NCI-H748 treated with DMSO at 0.1 percent for 48 hours (cell line): ENCODE measurements around the gene UCHL3.

Experiments
- DNase-seq: peaks from one replicate; lab custom pipeline; 2025; lab: John Stamatoyannopoulos, UW

UCHL3 gene

DNA sequence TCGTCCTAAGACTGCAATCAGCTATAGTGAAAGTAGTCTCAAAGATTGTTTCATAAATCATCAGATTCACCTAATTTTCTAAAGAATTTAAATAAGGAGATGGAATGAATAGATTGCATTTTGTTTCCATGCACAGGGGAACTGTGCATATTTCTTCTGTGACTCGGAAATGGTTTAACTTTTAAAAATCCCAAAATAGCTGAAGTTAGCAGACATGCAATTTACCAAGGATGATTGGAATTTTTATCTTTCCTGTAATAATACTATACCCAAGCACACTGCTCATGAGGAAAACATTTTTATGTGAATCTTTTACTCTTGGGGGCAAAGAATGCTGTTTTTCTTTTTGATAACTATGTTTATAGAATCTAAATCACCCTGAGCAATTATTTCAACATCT lies 71.6 kb downstream of the UCHL3 start:
- no peak for DNase-seq

DNA sequence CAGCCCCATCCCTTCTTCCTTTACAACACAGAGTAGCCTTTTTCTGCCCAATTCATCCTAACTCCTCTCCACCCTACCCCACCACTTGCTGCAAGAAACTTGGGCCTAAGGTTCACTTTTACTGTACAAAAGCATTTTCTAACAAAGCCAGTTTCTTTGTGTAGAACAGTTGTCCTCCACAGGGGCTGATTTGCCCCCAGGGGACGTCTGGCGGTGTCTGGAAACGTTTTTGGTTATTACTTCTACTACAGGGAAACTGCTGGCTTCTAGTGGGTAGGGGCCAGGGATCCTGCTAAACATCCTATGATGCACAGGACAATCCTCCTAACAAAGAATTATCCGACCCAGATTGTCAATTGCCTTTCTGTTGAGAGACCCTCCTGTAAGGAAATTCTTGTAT lies 79.2 kb downstream of the UCHL3 start:
- no peak for DNase-seq

DNA sequence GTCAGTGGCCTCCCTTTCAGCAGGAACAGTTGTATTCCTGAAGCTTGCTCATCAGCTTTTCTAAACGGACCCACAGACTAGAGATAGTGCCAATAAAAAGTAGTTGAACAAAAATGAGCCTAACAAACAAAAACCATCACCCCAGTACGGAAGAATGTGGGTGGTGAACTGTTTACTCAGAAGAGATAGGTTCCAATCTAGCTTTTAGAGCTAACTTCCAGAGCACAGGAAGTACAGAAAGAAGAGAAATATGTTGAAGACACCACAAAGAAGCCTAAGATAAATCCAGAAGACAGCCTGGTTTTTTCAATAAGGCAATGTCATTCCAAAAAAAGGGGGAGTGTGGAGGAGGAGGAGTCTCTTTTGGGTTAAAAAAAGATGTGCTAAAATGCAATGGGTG lies 83.7 kb downstream of the UCHL3 start:
- no peak for DNase-seq

DNA sequence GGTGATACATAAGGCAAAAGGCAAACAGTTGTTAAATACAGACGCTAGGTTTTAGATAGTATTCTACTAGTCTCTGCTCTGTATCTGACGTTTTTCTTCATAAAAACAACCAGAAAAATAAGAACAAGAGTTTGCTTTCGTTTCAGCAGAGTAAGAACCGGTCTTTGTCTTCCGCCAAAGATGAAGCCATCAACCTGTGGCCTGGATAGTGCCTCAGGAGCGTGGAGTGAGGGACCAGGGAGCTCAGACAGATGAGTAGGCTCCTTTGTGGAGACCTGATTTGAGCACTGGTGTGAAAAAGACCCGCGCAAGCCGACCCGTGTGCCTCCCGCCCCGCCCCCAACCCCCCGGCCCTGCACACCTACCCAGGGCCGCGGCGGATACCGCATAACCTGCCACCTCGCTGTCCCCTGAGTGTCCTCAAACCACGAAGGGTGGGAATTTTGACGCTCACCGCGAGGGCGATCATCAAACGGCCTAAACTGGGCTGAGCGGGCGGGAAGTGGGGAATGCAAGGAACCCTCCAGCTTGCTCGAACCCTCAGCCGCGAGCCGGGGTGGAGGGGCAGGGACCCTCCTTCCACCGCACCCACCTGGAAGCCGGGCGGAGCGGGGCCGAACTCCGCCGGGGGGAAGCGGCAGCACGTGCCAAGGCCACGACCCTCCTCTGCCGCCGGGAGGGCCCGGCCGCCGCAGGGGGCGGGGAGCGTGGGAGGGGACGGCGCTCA lies 85.7 kb downstream of the UCHL3 start:
- DNase-seq: no peak

DNA sequence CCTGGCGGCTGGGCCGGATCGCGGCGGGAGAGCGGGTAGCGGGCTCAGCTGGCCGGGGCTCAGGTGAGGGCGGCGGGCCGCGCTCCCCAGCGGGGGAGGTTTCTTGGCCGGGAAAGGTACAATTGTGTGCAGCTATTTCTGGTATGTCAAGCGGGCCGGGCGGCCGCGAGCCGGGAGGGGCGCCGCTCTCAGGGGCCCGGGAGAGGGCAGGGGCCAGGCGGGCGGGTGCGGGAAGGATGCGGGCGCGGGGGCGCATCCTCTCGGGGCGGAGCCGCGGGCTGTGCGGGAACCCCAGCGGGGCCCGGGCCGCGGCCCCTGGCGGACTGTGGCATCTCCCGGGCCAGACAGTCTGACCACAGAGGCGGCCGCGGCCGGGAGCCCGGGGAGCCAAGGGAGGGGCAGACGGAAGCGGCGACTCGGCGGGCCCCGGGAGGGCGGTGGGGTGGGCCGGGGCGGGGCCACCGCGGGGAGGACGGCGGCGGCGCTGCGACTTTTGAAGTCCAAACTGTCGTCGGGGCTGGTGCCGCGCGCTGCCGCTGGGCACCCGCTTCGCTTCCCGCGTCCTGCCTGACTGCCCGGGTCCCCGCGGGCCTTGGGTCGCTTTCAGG lies 86.3 kb downstream of the UCHL3 start, which contains the start of gene LMO7:
Gene LMO7 (plus strand): TSS at position 503 of the 608 bp plus-strand sequence. CDS start 328 bp downstream, outside the sequence.
- DNase-seq: peak; percentile 32

DNA sequence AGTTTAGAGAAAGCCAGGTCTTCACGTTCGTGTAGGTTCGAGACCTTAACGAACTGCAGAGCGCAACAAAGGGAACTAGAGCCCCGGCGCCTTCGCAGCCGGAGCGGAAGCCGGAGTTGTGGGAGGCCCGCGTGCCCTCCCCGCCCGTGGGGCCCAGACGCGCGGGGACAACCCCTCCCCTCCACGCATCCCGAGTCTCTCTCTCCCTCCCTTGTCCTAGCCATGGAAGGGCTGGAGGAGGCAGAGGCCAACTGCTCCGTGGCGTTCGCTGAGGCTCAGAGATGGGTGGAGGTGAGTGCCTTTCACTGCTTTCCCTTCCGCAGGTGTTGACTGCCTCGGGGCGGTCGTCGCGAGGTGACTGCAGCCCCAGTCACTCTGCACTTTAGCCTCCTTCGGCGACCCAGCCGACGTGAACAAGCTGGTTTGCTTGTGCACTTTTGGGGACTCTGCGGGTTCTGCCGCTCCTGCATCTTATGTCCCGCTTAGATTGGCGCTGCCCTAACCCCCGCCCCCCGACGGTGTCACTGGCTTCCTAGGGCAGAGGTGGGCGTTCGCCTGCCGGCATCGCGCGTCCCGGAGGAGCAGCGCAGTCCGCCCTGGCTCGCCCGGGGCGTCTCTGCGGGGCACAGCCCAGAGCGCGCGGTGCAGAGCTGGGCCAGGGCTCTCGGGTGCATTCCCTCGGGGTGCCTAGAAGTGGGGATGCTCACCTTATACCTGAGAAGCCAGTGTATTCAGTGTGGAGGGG lies 87.0 kb downstream of the UCHL3 start:
- DNase-seq: peak; percentile 41

DNA sequence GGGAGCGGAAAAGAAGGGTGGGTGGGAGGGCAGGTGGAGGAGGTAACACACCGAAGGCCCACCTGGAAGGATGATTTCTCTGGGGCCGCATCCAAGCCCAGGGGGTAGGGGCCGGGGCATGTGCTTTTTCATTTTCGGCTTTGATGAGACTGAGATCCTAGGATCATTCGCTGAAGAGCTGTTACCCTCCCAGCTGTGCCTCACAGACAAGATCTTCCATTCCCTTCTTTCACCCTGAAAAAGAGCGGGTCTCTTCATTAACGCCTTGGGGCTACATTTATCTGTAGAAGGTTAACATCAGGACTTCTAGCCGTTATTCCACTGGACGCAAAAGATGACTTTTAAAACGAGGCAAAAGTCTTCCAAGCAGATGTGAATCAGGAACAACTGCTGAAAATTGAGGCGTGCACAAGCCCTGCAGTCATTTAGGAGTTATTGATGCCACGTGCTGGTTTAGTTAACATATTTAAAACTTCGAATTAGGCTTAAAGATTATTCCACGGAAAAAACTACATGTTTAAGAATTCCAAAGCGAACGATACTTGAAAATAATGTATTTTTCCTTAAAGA lies 87.7 kb downstream of the UCHL3 start:
- DNase-seq: no peak

DNA sequence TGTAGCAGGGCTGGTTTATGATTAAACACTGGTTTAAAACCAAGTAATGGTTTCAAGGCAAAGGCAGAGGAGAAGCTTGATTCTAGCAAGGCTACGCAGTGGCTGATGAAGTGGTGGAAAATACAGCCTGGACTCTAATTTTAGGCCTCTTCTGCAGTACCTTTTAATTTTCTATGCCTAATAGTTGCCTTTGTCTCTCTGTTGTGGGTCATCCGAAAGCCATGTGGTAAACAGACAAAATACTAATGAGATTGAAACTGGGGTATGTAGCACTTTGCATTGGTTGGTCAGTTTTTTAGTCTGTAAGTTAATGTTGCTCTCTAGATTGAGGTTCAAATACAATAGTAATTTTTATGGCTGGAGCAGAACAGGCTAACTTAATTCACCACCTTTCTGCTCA lies 89.9 kb downstream of the UCHL3 start:
- DNase-seq: no peak

DNA sequence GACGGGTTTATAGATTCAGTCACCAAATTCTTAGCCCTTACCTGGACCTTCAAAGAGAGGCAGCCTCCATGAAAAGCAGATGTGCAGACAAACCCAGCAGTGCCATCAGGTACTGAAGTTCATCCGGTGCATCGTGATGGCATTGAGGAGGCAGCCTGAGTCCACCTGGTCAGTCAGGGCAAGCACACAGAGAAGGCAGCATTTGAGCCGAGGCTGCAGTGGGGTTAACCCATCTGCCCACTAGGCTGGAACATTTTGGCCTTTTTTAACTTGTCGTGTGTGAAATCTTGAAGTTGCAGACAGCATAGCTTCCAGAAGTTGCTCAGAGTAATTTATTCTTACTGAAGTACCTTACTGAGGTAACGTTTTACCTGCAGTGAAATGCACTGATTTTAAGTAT lies 91.4 kb downstream of the UCHL3 start:
- DNase-seq: no peak

DNA sequence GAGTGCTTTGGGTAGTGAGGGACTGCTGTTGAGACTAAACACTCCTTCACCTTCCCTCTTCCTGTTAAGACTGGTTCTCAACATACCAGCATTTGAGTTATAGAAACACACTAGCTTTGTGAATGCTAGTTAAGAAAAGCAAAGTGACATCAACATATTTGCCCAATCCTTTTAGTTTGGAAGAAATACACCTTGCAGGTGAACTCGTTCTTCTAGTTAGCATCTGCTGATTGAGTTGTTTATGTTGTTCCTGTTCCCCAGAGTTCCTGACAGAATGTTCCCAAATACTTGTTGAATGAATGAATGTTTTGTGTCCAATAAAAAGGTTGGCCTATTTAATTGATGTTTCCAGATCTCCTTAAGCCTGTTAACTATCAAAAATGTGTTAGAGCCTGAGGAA lies 93.6 kb downstream of the UCHL3 start:
- DNase-seq: no peak

DNA sequence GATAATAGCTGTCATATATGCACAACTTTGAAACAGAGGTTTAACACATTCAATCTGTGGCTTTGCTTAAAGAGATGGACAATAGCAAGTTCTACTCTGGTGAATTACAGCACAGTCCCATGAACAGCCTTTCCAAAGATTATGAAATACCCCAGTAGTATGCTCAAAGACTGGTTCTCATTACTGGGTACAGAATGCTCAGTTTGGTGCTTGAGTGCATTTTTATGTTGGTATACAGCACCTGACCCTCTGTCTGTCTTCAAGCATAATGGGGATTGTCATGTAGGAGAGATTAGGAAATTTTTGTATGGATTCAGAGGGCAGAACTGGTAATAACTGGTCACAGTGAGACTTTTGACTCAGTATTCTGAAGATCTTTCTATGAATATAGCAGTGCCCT lies 94.1 kb downstream of the UCHL3 start:
- no peak for DNase-seq

DNA sequence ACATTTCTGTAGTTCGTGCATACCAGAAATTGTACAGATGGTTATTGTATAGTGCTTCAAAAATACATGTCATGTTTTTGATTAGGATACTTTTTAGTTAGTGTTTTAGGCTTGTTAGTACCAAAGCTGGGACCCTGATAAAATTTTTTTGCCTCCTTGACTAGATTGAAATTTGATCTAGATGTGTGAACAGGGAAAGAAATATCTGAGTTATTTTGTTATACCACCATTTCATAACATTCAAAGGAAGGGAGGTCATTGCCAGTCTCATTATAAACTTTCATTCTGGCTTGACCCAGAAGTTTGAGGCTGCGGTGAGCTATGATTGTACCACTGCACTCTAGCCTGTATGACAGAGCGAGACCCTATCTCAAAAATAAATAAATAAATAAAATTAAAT lies 95.5 kb downstream of the UCHL3 start:
- no peak for DNase-seq

DNA sequence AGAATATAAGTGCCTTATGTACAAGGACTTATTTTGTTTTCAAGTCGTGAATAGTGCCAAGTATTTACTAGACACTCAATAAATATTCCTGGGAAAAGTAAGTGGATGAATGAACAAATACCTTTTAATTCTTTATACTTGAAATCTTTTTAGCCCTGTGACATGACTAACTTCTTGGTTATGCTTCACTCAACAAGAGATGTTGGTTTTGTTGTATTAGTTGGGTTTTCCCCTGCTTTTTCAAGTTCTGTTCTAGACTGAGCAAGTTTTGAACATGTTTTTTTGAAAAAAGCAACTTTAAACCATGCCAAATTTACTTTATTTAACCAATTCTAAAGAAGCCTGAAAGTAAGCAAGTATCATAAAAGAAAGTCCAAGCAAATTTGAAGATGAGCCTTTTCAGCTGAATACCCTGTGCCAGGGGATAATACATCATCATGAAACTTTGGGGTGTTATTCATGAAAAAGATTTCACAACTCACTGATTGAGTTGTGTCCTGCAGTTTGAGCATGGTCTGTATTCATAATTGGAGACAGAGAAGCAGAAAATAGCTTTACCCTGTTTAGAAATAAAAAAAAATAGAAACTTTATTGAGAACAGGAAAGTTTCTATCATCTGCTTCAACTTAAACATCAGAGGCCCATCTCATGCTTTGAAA lies 97.7 kb downstream of the UCHL3 start:
- DNase-seq: no peak

DNA sequence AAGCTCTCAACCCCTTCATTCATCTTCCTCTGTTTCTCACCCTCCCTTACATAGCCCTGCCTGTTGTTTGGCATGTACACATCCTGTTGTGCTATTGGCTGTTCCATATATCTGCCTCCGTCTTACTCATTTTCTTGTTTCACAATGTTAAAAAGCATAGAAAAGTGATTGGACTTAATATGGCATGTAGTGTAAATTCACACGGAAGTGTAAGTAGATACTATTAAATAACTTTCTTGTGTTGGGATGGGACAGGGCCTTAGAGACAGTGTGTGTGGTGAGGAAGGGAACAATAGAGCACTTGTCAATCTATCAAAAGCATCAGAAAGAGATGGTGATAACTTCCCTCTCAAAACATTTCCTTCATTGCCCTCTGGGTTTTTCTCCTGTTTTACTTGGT lies 98.9 kb downstream of the UCHL3 start:
- no peak for DNase-seq

DNA sequence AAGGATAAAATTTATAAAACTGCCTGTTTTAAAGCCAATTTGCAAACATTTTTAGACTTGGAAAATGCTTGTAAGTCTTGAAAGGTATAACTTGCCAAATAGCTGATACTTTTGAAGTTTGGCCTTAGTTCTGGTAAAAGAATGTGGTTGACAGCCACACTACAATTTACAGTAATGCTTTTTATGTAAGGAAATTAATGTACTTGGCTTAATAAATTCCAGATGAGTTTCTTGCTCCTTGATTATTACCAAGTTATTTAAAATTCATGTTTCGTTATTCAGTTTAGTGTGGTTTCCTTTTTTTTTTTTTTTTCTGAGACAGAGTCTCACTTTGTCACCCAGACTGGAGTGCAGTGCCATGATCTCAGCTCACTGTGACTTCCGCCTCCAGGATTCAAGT lies 101.4 kb downstream of the UCHL3 start:
- no peak for DNase-seq

DNA sequence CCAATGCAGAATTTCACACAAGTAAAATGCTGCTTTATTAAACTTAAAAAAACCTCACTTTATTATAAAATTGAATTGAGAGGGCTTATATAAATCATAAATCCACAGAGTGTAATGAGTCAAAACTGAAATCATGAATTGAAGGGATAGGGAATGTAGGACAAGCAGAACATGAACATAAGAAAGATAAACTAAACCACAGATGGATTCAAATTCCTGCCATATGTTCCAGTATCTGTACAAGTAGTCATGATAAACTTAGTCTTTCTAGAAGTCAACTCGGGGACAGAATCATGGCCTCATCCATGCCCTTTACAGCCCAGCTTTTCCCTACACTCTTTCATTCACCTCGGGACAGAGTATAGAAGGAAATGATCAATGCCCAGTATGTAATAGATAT lies 103.1 kb downstream of the UCHL3 start:
- no peak for DNase-seq
